HG03064 (cell line): ENCODE data around the gene TMEM101.
"Not testable (repeated sequence)": the region's sequence is repeated elsewhere in the genome, so short reads cannot be mapped to it uniquely, and the experiment has no call there.

Experiments
- ATAC-seq: cut with Tn5 transposase; IDR thresholded peaks from one replicate; pipeline ENCODE4 v1.9.1; 2021; ENCODE audit warnings: low read depth; ENCODE audit not compliant: unreplicated experiment

Gene TMEM101

DNA sequence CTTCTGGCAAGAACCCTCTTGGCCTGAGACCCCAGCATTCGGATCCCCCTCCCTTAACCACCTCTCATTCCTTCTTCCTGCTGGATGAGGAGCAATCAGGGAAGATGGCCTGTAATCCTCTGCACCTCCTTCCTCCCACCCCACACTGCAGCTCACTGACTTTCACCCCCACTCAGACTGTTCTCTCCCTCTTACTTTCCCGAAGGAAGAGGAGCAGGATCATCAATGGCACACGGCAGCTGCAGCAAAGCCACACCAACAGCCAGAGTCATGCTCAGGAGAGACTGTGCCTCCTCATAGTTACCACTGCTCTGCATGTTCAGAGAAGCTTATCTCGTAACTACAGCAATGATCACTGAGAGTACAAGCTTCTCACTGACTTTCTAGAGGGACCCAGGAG lies 10.1 kb upstream of the TMEM101 start:
- ATAC-seq: no peak

DNA sequence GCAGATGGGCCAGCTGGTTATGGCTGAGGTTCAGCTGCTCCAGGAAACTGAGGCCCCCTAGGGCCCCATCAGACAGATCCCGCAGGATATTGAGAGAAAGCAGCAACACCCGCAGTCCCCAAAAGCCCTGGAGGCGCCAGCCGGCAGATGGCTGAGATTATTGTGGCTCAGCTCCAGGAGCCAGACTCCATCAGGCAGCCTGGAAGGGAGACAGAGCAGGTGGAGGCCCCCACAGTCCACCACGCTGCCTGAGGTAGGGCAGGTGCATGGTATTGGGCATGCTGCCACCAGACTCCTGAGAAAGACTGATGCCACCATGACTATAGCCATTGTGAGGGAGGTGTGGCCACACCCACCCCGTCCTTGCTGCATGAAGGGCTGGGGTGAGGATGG lies 9.5 kb upstream of the TMEM101 start:
- no peak for ATAC-seq

DNA sequence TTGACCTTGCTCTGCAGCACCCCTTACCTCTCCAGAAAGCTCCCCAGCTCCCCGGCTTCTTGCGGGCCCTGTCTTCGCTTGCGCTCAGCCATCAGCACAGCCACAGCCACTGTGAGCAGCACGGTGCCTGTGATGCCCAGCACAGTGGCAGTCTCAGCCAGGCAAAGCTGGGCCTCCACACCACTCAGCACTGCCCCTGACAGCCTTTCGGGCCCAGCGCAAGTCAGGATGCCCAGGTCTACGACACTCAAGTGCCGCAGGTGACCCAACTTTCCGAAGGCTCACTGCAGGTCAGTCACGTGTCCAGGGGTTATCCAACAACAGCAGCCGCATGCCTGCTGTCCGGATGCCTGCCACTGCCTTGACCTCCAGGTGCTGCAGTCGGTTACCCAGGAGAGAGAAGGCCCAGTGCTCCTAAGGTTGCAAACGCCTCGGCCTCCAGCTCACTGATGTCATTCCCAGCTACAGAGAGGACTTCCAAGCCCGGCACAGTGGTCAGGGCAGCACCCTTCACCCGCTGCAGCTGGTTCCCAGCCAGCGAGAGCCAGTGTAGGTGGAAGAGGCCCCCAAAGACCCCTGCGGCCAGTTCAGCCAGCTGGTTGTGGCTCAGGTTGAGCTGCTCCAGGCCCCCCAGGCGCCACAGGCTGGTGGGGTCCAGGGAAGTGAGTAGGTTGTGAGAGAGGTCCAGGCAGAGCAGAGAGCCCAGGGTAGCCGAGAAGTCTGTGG lies 8.9 kb upstream of the TMEM101 start:
- ATAC-seq: no peak

DNA sequence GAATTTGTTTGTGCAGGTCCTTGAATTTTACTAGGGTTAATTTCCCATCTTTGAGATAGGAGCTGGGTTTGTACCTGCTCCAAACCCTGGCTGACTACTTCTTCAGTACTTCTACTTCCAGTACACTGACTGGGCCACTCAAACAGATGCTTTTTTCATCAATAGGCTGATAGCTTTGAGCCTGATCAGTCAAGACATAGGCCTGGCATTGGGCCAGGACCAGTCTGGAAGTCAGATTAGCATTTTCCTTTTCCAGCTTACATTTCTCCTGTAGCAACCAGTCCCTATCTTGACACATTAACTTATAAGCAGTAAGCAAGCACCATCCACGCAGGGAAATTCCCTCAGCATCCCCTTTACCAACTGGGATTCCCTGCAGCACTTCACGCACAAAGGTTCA lies 7.5 kb upstream of the TMEM101 start:
- no peak for ATAC-seq

DNA sequence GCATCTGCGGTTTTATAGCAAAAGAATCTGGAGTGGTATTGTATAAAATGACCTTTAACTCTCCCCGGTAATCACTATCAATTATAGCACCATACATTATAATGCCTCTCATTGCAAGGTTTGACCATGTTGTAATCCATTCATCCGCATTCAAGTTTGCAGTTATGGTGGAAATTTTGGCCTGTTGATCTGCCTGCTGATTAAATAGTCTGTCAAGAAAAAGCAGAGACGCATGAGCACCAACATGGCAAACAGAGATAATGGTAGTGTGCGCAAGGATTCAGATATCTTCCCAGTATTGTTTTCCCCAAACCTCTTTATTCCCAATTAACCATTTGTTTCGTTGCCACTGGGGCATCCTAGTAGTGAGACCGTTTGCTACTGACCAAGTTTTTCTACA lies 6.5 kb upstream of the TMEM101 start:
- not testable (repeated sequence) for ATAC-seq

DNA sequence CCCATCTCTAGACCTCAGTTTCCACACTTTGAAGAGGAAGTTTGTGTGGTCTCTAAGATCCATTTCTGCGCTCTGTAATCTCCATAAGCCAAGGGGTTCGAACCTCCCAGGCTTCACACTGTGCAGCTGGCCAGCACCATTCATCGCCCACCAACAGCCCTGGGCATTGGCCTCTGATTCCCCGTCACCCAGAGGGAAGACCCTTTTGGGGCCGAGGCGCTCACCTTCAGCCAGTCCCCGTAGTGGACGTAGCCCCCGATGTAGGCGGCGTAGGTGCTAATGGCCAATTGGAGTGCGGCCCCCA lies 678 bp downstream of the TMEM101 start:
- no peak for ATAC-seq

DNA sequence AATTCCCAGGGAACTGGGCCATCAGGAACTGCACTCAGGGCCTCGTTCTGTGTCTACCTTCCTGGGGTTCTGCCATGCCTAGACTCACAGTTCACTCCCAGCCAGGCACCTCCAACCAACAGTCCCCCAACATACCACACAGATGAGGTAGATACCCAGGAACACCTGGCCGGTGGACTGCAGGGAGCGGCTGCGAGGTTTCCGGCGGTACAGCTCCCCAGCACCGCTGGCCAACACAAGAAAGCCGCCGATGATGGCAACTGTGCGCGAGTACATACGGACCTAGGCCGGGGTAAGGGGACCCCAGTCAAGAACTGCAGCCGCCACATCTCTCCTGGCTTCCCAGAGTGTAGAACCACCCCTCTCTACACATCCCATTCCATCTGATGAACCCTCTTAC lies 1.9 kb downstream of the TMEM101 start:
- ATAC-seq: no peak

DNA sequence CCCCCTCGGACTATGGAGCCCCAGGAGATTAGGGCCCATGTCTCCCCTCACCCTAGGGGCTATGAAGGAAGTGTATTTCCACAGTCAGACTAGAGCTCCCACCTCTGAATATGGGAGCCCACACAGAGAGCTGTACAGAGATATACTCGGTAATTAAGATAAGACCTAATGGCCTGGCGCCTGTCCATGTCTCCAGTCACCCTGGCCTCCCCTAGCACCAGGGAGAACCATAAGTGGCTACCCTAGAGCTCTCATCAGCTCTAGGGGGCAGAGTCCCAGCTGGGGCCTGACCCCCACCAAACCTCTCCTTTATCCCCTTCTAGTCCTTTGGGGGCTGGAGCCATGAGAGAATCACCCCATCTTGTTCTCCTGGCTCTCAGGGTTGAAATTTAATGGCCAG lies 2.4 kb downstream of the TMEM101 start:
- no peak for ATAC-seq

DNA sequence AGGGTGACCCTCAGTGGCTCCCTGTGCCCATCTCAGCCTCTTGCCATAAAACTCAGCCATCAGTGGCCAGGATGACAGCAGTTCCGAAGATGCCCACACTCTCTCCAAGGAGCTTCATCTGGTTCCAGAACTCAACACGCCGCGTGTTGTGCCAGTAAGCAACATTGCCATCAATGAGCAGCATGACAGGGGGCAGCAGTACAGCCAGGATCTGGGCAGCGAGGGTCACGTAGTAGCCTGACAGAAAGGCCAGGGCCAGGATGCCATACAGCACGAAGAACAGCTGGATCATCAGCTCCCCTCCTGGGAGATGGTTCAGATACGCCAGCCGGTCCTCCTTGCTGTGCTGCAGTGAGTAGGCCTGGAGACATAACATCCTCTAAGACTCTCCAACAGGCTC lies 2.9 kb downstream of the TMEM101 start:
- ATAC-seq: no peak

DNA sequence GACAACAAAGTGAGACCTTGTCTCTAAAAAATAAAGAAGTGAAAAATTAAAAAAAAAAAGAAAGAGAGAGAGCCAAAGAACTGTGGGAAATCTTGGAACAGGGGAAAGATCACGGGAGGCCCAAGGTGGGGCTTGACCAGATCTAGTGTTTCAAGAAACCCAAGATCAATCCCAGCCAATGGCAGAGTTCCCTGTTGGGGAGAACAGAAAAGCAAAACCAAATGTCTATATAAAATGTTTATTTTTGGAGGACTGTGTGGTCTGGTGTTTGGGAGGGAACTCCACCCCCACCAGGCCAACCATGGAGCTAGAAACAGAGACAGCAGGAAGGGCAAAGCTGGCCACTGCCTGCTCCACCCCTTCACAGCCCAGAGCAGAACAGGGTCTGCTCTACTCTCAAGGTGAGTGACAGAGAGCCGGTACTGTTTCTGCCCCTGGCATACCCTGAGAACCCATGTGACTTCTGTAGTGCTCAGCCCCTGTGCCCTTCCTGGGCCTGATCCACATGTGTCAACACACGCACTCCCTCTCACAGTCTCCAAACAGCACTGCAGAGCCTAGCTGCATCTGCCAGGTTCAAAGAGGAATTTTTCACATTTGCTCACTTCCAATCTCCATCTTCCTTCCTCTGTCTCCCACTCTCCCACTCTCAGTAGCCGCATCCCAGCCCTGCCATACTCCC lies 3.7 kb downstream of the TMEM101 start:
- no peak for ATAC-seq

DNA sequence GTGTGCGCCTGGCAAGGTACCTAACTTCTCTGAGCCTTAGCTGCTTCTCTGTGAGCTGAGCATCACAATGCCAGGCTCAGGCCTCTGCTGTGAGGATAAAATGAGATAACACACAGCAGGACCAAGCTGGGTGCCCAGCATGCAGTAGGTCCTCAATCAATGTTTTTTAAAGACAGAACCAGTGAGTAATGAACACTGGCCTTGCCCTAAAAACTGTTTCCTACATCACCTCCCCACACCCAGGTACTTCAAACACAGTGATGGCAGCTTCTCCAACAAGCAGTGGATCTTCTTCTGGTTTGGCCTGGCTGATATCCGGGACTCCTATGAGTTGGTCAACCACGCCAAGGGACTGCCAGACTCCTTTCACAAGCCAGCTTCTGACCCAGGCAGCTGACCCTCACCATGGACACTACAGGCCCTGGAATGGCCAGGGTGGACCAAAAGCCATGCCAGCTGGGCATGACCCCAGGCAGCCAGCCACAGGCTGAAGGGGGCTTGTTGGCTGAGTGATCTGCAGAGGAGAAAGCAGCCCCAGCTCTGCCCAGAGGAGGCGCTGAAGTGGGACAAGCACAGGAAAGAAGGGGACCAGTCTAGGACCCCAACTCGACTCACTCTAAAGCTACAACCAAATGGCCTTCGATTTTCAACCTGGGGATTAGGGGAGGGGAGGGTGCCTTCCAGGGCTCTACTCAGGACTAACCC lies 6.4 kb downstream of the TMEM101 start:
- no peak for ATAC-seq

DNA sequence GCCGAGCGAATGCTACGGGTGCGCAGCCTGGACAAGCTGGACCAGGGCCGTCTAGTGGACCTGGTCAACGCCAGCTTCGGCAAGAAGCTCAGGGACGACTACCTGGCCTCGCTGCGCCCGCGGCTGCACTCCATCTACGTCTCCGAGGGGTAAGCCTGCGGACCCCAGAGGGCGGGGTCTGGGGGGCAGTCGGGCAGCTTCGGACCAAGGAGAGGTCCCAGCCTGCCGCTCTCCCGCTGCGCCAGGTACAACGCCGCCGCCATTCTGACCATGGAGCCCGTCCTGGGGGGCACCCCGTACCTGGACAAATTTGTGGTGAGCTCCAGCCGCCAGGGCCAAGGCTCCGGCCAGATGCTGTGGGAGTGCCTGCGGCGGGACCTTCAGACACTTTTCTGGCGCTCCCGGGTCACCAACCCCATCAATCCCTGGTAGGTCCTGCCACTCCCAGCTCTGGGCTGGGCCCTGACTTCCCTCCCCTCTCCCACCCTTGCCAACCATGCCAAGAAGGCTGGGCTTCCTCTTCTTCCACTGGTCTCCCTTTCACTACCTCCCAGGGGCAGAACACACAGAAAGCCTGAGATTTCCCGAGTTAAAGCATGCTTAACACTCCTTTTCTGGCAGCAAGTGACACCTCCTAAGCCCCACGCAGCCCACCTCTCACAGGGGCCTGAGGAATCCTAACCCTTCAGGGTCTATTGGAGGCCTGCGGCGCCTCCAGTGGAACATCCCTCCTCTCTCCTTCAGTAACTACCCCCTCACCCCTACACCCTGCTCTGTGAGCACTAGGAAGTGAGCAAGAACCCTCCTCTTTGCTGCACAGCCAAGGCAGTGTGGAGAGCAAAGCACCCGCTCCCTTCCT lies 7.2 kb downstream of the TMEM101 start:
- no peak for ATAC-seq

DNA sequence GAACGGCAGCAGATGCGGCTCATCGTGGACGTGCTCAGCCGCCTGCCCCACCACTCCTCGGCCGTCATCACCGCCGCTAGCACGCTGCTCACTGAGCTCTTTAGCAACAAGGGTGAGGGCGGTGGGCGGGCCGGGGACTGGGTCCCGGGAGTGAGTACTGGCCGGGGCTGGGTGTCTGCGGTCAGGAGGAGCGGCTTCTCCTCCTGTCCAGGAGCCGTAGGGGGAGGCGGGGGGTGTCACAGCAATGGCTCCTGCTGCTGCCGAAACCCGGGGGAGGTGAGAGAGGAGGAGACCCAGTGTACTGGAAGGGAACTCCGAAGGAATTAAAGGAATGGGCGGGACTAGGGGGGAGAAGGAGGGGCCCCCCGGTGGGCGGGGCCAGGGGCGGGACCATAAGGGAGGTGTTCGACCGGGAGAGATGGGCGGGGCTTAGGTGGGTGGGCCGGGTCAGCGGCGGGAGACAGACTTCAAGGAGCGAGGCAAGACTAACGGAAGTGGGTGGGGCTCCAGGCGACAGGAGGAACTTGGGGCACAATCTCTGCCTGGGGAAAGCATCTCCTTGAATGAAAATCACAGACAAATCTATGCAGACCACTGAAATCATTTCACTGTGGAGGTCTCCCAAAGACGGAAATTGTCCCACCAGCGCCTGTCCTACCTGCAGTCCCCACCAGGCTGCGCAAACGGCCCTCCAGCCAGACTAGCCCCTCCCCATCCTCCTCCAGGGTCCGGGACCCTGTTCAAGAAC lies 8.0 kb downstream of the TMEM101 start:
- no peak for ATAC-seq

DNA sequence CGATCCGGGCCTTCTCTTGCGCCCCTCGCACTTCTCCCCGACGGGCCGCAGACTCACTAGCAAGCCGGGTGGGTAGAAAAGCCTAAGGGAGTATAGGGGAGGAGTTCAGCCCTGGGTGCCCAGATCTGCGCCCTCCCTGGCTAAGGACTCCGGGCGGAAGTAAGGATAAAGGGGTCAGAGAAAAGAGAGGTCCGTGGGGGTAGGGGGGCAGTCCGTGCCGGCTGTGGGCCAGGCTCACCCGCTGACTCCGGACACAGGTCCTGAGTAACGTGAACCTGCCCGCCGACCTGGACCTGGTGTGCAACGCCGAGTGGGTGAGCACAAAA lies 8.5 kb downstream of the TMEM101 start:
- ATAC-seq: no peak

DNA sequence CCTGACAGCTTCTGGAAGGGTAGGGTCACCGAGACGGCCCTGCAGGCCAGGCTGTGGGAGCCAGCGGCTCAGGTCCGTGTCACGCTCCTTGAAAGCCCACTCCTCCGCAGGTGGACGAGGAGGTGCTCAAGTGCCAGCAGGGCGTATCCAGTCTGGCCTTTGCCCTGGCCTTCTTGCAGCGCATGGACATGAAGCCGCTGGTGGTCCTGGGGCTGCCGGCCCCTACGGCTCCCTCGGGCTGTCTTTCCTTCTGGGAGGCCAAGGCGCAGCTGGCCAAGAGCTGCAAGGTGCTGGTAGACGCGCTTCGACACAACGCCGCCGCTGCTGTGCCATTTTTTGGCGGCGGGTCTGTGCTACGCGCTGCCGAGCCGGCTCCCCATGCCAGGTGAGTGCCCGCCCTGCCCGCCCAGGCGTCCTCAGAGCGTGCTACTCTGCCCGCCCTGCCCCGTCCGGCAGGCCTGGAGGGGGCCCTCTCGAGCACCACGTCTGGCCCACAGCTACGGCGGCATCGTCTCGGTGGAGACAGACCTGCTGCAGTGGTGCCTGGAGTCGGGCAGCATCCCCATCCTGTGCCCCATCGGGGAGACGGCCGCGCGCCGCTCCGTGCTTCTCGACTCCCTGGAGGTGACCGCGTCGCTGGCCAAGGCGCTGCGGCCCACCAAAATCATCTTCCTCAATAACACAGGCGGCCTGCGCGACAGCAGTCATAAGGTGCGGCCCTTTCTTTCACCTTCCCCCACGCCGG lies 9.1 kb downstream of the TMEM101 start:
- no peak for ATAC-seq

DNA sequence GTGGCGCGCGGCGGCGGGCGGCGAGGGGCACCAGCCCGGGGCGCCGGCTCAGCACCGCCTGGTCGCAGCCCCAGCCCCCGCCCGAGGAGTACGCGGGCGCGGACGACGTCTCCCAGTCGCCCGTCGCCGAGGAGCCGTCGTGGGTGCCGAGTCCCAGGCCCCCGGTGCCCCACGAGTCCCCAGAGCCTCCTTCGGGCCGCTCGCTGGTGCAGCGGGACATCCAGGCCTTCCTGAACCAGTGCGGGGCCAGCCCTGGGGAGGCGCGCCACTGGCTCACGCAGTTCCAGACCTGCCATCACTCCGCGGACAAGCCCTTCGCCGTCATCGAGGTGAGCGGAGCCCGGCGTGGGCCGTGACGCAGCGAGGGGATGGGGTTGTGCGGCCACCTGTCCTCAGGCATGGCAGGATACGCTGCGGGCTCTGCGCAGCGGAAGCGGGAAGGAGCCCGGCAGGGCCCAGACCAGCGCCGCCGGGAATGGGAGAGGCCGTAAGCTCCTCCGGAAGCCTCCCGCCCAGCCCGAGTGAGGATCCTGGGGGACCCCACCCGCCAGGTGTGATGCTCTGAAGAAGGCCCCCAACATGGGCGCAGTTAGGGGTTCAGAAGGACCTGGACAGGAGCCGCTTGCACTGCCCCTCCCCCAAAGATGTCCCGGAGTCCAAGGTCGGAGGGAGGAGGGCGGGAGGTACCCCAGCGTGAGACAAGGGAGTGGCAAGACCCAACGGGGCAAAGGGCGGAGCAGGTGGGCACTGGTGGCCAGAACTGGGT lies 9.8 kb downstream of the TMEM101 start:
- no peak for ATAC-seq

DNA sequence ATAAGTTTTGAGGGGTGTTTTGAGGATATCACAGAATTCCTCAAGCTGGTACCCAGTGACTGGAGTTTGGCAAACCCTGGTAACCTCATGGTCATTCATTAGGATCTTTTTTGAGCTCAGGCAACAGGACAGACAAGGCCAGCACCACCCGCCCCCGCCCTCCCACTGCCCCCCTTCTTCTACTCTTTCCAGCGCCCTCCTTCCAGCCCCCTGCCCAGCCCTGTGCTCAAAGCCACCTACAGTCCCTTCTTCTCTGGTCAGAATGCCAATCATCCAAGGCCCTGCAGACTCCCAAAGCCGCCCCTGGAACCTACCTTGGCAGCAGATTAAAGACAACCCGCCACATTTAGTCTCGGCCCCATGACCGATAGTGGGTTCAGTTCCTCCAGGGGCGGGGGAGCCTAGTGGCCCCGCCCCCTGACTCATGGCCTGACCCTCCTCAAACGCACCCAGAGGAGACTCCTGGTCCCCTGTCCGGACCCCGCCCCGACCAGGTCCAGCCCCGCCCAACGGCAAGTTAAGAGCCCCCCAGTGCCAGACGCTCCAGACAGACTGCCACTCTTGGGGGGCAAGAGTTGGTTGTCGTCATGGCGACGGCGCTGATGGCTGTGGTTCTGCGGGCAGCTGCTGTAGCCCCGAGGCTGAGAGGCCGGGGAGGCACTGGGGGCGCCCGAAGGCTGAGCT lies 10.5 kb downstream of the TMEM101 start, which contains the start of gene NAGS:
Gene NAGS, plus strand, starts transcription at position 546 of the 684 bp plus-strand sequence. Its CDS starts 42 bp downstream, at position 588.
- ATAC-seq: no peak

DNA sequence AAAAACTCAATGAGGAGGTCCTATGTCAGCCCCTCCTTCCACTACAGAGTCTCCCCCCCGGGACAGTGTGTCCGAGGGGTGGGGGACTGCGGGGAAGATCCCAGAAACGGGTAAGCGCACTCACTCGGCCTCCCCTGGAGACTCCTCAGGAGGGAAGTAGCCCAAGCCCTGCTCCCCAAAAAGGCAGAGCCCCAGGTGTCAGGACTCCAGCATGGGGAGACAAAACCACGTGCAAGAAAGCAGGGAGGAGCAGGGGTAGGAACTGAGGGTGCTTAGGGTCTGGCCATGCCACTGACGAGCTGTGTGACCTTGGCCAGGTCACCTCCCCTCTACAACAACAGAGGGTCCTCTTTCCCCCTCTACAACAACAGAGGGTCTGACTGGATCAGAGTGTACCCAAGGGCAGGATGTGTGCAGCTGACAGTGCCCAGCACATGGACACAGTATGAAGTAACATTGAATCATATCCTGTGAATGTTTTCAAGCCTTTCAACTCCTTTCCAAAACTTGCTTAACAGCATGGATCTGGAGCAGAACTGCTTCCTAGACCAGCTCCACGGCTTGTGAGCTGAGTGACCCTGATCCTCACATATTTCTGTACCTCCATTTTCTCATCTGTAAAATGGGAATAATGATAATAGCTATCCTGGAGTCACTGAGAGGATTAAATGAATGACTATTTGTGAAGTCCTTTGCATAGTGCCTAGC lies 12.5 kb downstream of the TMEM101 start:
- no peak for ATAC-seq
